GM19238 (cell line): ENCODE data around the gene CEP170B.
"Not testable (repeated sequence)": the region's sequence is repeated elsewhere in the genome, so short reads cannot be mapped to it uniquely, and the experiment has no call there.

Experiments
- DNase-seq: peaks from one replicate; pipeline ENCODE4 v3.0.0; 2011; ENCODE audit warnings: low spot score; ENCODE audit not compliant: insufficient read length

Gene CEP170B

DNA sequence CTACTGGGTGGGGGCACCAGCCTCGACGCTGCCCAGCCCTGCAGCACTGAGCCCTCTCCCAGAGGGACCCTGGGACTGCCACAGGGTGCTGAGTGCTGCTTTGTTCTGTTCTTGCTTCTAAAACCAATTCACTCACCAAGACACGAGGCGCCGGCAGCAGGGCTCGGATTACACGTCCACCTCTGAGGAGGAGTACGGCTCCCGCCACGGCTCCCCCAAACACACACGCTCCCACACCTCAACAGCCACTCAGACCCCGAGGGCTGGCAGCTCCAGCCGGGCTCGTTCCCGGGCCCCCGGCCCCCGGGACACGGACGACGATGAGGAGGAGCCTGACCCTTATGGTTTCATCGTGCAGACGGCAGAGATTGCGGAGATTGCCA is 24.3 kb downstream of the CEP170B start:
- no peak for DNase-seq

DNA sequence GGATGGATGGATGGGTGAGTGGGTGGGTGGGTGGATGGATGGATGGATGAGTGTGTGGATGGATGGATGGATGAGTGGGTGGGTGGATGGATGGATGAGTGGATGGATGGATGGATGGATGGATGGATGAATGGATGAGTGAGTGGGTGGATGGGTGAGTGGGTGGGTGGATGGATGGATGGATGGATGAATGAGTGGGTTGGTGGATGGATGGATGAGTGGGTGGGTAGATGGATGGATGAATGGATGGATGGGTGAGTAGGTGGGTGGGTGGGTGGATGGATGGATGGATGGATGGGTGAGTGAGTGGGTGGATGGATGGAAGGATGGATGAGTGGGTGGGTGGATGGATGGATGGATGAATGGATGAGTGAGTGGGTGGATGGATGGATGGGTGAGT is 25.2 kb downstream of the CEP170B start:
- DNase-seq = not testable (repeated sequence)

DNA sequence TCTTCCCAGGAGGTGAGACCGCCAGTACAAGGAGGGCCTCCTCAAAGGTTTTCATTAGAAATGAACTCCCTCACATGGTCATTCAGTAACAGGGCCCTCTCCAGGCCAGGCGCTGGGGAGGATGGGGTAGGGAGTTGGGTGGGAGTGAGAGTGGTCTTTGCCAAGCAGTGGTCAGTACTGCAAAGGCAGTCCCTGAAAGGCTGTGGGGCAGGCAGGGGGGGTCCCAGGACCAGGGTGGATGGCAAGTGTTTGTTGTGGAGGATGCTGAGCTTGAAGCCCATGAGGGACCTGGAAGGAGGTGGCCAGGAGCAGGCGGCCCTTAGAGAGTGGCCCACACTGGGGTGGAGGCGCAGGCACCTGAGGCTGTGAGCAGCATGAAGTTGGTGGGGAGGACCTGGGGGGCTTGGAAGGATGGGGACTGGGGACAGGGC is 26.1 kb downstream of the CEP170B start:
- no peak for DNase-seq

DNA sequence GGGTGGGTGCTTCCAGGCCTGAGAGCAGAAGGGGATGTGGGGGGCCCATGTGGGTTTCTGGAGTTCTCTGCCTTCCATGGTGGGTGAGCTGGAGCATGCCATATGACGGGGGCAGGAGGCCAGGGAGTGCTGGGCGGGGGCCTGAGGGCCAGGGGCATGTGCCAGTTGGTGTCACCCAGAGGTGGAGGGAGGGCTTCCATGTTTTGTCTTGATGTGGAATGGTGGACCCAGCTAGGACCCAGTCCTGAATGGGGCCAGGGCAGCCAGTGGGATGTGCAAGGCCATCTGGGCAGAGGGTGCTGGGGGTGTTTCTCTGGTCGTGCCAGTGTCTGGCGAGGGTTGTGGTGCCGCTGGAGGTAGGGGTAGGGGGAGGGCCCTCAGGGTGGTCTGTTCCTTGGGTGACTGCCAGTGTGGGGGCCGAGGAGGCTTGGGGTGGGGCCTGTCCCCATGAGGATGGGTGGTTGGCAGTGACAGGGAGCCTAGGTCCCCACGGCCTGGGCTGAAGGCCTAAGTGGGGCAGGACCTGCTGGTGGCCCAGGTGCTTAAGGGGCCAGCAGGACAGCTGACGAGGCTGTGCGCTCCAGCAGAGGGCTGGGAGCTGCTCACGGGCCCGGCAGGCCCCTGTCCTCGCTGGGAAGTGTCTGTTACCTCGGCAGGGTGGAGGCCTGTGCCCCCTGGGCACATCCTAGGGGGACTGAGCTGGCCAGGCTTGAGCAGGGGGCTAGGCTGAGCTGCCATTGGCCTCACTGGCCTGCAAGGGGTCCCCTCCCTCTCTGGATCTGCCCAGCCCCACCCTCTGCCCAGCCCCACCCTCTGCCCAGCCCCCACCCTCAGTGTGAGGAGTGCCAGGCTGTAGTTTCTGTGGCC is 26.8 kb downstream of the CEP170B start:
- DNase-seq = no peak

DNA sequence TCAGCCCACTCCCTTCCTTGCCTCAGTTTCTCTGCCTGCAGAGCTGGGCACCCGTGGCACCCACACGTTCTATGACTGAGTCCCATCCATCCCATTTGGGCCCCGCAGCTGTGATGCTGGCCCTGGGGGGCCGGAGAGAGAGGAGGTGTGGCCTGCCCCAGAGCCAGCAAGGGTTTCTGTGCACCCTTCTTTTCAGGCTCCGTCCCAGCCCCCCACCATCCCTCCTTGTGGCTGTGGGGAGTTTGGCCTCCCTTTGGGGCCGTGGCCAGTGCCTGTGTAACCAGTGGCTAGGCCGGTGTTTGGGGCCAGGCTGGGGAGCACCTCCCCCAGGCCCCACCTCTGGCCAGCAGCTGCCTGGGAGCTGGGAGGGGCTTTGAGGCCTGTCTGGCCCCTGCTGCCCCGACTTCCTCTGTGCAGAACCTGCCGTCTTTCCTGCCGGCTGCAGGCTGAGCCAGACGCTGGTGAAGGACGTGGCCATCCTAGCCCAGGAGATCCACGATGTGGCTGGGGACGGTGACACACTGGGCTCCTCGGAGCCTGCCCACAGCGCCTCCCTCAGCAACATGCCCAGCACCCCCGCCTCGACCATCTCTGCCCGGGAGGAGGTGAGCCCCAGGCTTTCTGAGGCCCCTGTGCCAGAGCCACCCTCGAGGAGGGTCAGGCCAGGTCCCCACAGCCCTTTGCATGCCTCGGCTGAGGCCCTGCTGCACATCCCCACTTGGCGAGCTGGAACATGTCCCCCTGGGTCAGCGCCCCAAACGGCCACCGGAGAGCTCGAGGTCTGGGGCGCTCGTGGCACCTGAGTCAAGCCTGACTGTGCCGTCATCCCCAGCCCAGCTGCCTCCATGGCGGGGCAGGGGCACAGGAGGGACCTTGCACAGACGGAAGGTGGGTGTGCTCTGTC is 27.7 kb downstream of the CEP170B start:
- no peak for DNase-seq

DNA sequence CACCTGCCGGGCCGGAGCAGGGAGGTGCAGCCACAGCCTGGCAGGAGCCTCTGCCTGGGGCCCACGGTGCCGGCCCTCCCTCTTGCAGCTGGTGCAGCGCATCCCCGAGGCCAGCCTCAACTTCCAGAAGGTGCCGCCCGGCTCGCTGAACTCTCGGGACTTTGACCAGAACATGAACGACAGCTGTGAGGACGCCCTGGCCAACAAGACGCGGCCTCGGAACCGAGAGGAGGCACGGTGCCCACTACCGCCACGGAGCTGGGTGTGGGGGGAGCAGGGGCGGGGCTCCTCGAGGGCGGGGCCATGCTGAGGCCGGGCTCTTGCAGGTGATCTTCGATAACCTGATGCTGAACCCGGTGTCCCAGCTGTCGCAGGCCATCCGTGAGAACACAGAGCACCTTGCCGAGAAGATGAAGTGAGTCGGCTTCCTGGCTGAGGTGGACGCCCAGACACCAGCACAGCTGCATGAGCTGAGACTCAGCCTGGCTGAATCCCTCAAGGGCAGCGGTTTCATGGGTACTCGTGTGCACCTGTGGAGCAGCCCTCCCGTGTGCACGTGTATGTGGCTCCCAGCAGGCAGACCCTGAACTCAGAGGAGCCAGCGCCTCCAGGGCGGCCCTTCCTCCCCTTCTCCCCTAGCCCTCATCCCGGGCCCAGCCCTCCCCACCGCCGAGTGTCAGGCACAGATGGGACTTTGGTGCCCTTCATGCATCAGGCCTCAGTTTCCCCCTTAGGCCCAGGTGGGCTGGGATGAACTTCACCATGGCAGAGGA is 28.6 kb downstream of the CEP170B start:
- DNase-seq = no peak

DNA sequence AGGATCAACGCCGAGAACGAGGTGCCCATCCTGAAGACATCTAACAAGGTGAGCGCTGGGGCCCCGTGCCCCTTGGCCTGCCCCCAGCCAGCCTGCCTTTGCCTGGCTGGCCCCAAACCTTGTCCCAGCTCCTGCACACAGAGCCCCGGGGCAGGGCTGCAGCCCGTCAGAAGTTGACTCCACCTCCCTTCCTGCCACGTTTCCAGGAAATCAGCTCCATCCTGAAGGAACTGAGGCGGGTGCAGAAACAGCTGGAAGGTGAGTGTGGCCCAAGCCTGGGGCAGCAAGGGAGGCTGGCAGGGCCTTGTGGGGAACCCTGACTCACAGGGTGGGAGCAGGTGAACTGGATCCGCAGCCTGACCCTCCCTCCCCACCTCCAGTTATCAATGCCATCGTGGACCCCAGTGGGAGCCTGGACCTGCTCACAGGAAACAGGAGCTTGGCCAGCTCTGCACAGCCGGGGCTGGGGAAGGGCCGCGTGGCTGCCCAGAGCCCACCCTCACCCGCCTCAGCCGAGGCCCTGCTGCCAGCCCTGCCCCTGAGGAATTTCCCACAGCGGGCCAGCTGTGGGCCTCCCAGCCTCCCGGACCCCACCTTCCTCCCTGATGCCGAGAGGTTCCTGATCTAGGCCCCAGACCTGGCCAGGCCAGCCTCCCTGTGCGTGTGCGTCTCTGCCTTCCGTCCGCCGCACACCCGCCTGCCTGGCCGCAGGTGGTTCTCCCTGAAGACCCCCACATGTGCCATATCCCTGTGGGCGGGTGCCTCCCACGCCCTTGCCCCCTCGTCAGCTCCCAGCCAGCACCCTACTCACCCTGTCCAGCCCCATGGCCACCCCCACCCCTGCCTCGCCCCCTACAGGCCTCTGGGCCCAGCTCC is 29.5 kb downstream of the CEP170B start:
- DNase-seq = no peak

DNA sequence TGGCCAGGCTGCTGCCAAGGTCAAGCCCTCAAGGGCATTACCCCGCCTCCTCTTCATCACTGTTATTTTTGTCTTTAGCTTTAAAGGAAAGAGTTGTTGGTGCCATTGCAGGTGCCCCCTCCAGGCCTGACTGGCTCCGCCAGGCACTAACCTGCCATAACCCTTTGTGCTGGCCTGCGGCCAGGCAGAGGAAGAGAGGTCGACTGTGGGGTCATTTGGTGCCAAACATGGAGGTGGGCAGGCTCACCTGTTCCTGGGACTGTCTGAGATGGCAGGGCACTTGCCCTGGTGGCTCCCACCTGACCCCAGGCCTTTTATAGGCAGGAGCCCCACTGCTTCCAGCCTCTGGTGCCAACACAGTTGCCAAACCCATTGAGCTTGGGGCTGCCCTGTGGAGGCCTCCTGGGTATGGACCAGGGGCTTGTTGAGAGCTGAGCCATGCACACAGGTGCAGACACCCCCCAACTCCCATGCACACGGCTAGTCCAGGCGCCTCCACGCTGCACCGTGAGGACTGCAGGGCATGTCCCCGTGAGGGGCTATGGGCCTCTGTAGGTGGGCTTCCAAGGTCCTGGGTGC is 30.2 kb downstream of the CEP170B start:
- DNase-seq = no peak

DNA sequence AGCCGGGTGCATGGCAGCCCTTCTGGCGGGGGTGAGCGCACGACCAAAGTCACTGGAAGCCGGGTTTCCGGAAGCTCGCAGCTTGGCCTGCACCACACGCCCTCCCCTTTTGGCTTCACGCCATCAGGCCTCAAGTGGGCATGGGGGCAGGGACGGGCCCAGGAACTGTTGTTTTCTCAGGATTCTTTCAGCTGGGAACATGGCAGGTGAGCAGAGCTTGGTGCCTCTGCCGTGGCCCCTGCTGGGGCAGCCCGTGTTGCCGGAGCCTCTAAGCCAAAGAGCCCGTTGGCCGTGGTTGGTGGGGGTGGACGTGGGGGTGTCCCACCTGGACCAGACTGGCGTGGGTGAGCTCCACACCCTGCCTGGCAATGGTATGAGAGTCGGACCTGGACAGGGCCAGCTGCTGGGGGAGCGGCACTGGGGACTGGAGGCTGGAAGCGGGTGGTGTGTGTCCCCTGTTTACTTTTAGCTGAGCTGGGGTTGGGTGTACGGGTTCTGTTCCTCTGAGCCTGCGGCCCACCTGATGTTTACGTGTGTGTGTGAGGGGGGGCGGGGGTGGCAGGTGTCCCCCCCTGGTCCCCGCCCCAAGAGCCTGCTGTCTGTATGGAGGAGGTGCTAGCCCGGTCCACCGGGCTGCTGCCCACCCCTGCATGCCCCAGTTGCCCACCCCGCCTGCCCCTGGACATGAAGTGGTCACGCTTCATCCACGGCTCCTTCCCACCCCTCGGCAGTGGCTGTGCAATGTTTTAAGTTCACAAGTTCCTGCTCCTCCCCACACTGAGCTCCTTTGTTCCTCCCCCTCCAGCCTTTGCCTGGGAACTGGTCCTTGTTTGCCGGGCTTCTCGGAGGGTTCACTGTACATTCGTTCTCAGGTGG is 31.0 kb downstream of the CEP170B start:
- DNase-seq = peak; percentile 1

DNA sequence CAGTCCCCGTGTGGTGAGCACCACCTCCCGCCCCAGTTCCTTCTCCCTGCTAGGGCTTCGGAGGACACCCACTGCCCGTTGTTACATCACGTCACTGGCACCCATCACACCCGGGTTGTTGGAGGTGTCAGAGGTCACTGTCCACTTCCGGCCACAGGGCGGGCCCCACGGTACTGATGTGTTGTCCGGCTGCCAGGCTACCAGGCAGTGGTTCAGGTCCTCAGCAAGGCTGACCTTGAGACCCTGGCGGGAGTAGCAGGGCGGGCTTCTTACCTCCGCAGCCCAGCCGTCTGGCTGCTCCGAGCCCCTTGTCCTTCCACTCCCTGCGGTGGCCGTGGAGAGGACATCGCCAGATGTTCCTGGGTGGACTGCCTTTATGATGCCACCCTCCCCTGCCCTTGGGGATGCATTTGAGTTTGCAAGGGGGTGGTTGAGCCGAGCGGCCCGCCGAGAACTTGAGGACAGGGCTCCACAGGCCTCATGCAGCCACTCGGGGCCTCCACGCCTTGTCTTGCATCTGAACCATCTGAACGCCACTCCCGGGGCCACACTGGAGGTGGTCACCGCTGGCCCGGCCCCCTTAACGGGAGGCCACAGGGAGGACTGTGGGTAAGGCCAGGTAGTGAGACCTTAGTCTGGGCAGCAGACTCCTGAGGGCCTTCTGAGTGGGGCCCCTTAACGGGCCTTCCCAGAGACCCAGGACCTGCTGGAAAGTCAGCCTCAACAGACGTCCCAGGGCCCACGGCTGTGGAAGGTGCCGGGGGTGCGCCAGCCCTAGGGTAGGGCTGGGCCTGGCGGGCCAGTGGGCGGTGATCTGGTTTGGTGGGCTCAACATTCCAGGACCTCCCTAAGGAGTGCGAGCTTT is 32.5 kb downstream of the CEP170B start:
- DNase-seq = no peak

DNA sequence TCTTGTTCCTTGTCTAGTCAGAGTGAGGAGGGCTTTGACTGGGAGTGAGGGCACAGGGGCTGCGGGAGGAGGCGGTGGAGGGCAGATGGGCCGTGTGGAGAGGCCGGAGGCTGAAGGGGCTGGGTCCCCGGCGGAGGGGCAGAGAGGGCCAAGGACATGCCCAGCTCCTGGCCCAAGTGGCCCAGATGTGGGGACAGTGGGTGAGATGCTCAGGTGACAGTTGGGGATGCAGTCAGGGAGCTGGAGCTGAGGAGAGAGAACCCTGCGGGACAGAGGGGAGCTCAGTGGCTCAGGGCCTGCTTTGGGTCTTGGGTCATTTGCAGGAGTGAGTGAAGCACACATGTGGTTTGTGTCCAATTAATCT is 33.1 kb downstream of the CEP170B start:
- no peak for DNase-seq

DNA sequence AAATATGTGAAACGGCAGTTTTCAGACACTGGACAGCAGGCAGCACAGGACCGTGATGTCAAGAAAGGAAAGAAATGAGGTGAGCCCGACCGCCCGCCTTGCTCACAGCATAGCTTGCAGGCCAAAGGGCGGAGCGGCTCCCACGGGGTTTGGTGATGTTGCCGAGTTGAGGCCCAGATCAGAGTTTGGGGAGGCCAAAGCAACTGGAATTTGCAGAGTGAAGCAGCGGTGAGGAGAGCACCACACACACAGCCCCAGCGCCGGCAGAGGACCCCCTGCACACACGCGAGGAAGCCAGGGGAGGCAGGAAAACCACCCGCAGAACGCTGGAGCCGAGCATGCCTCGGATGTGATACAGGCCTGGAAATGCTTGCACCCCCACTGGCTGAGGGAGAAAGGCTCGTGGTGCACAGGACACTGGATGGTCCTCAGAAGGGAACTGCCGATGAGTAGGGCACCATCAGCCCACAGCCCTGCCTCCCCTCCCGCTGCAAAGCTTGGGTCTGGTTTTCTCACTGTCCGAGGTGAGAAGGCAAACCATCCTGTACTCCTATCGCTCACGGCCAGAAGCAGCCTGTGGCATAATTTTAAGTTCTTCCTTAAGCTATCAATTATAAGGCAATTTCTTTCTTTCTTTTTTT is 33.9 kb downstream of the CEP170B start:
- DNase-seq = no peak

DNA sequence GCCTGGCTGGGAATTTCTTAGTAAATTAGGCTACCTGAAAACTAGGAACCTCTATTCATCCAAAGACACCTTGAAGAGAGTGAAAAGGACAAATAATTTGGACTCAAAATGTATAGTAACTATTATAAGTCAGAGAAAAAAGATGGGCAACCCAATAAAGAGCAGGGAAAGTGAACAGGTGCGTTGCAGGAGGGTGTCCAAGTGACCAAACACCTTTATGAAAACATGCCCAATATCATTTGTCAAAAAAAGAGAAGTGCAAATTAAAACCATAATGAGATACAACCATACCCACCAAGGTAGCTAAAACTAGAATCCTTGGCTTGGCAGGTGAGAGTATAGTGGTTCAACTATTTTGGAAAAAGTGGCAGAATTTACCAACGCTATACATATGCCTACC is 34.7 kb downstream of the CEP170B start:
- no peak for DNase-seq

DNA sequence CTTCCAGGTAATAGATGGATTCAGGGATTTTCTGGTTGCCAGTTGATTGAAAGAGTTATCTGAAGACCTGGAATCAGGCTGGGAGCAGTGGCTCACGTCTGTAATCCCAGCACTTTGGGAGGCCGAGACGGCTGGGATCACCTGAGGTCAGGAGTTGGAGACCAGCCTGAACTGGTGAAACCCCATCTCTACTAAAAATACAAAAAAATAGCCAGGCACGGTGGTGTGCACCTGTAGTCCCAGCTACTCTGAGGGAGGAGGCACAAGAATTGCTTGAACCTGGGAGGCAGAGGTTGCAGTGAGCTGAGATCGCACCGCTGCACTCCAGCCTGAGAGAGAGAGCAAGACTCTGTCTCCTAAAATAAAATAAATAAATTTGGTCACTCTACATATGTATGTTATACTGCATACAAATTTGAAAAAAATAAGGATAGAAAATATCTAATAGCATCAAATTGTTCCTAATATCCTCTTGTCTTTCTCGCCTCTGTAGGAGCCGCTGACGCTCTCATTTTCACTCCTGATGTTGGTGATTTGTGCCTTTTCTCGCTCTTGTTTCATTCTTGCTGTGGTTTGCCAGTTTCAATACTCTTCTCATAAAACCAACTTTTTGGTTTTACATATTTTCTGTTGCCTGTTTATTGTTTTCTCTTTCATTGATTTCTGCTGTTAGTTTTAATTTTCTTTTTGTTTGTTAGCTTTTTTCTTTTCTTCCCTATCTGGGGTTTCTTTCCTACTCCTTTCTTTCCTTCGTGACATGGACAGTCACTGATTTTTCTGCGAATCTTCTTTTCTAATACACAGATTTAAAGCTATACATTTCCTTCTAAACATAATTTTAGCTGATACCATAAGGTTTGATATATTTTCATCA is 35.8 kb downstream of the CEP170B start:
- DNase-seq = no peak

DNA sequence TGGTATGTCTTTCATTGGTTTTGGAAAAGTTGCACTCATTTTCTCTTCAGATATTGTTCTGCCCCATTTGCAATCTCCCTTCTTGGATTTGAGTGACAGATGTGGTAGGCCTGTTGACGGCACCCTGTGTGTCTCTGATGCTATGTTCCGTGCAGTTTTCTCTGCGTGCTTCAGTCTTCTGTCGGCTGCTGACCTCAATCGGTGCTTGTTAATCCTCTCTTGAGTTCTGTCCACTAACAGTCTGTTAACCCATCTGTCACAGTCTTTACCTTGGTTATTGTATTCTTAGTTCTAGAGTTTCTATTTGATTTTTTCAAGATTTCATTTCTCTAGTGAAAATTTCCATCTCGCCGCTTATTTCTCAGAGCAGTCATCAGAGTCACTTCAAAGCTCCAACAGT is 38.9 kb downstream of the CEP170B start:
- DNase-seq = no peak

DNA sequence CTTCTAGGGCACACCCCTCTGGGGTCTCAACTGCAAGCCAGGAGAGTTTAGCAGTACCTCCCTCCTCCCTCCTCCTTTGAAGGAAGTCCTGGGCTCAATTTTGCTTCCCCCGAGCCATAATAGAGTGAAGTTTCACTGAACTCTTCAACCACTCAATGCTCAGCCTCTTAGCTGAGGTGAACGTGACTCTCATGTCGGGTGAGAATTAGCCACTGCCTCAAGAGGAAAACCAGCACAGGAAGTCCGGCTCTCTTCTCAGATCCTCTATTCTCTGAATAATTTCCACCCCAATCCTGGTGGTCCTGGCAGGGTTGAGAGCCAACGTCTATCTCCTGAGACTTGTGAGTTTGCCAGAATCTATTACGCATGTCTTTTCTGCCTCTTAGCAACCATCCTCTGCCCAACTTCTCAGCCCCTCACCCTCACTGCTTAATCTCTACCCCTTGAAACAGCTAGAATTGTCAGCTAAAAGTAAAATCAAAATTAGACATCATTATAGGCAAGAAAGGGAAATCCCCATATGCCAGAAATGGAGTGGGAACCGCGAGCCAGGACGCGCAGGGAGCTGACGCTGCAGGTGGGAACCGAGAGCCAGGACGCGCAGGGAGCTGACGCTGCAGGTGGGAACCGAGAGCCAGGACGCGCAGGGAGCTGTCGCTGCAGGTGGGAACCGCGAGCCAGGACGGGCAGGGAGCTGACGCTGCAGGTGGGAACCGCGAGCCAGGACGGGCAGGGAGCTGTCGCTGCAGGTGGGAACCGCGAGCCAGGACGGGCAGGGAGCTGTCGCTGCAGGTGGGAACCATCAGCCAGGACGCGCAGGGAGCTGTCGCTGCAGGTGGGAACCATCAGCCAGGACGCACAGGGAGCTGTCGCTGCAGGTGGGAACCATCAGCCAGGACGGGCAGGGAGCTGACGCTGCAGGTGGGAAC is 39.8 kb downstream of the CEP170B start:
- not testable (repeated sequence) for DNase-seq
